HL-60 (cell line): ENCODE results near the gene PICALM.

Experiments
- CTCF ChIP-seq: IDR thresholded peaks from one replicate; pipeline ENCODE4 v1.5.1; 2011; ENCODE audit warnings: low read length, control low read depth, inconsistent platforms; ENCODE audit not compliant: insufficient read depth
- GABPA ChIP-seq: IDR thresholded peaks from 2 replicates; pipeline ENCODE4 v1.6.1; 2012; ENCODE audit warnings: low read depth
- POLR2AphosphoS5 ChIP-seq: IDR thresholded peaks from 2 replicates; pipeline ENCODE4 v1.6.1; 2012; ENCODE audit warnings: low read depth

- no peak for TF ChIP-seq GABPA
- TF ChIP-seq POLR2AphosphoS5 = no peak
- TF ChIP-seq CTCF = no peak
These were observed 53.2 kb downstream of the PICALM start for GRCh38 chr11:86015699-86016098.
